ENCODE data around the gene SCRT2.
A peak's percentile ranks its signal among the peaks of the same experiment; 100 is the strongest.

Gene SCRT2

DNA sequence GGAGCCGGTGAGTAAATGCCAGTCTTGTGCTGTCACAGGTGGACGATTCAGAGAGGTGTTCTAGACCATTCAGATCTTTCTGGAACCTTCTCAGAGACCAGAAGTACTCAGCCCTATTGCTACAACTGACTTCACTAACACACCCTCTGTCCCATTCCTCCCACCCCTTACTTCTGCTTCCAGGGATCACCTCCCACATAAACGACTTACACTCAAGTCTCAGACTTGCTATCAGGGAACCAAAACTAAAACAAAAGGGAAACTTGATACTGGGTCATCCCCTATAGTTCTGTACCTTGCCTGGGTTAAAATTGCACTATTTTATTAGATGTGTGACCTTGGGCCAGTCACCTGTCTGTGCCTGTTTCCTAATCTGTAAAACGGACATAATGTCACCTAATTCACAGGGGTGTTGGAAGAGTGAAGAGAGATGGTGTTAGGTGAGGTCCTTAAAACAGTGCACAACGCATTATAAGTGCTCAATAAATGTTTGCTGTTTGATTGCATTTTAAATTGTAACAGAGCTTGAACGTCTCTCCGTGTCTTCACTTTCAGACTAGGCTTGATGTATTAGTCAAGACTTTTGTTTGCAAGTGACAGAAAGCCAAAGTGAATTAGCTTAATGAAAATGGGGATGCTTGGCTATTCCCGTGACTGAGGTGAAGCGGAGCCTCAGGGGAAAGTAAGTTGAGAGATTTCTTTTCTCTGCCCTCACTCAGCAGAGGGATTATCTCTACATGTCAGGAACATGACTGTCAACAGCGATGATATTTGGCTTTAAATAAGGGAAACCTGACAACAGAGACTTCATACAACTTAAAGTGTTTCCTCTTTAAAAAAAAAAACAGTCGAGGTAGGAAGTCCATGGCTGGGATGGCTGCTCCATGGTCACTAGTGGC is 19.6 kb downstream of the SCRT2 start:
- peaks cover 44% of the 10 kb centered on the region for H3K27me3 Mint-ChIP-seq (ENCODE audit: low read depth)
- peak overlapping the region; percentile 44 for H3K27ac Mint-ChIP-seq
- peaks cover 24% of the 10 kb centered on the region for H3K4me1 Mint-ChIP-seq (ENCODE audit: low read depth)
- H3K9me3 Mint-ChIP-seq: no peaks in the 10 kb centered on the region
- no peak overlapping the region for H3K4me3 Mint-ChIP-seq
- no peaks in the 10 kb centered on the region for H3K36me3 Mint-ChIP-seq (ENCODE audit: low read depth)

DNA sequence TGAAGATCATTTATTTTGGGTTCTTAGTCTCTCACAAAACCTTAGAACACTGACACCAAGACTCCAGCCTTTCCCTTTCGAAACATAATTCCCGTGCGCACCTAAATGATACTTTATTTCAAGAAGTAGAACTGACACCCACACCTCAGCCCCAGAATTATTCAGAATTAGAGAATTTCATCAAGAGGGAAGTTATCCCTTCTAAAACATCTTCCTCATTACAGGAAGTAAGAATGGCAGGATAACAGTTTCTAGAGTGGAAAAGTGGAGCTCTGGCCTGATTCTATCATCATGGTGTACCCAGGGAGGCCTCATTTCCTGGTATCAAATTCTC is 21.2 kb downstream of the SCRT2 start:
- Mint-ChIP-seq H3K9me3 (no peaks in the 10 kb centered on the region), H3K27ac (peak overlapping the region; percentile 2), H3K27me3 (ENCODE audit: low read depth) (peaks cover 30% of the 10 kb centered on the region), H3K36me3 (ENCODE audit: low read depth) (peaks cover 7% of the 10 kb centered on the region), H3K4me3 (peak overlapping the region; percentile 84), H3K4me1 (ENCODE audit: low read depth) (peaks cover 27% of the 10 kb centered on the region)

DNA sequence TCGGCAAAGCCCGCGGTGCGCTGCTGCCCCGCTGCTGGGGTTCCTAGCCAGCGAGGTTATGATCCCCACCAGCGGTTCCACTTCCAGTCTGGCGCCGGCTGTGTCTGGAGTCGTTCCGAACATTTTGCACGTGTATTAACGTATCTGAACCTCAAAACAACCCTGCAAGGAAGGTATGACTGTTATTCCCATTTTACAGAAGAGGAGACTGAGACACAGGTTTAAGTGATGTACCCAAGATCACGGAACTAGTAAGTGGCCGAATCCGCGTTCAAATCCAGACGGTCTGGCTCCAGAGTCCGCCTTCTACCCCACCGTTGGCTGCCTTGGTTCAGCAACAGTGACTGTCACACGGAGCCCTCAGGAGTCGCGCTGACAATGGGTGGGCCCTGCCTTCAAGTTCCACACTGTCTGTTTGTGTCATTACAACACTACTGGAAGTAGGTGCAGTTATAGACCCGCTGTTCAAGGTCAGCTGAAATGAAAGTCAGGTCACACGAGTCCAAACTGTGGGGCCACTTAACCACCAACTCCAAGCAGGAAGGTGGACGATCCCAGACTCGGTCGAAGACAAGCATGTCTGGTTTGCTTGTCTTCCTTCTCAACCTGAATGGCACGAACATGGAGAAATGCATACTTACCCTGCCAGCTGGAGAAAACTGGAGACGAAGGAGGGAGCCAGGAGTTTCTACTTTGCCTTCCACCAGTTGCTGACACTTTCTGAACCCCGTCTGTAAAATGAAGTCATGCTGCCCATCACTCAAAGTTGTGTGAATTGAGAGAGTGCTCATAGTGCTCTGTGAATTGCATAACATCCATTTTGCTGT is 21.8 kb downstream of the SCRT2 start:
- H3K36me3 Mint-ChIP-seq (ENCODE audit: low read depth): peaks cover 10% of the 10 kb centered on the region
- no peaks in the 10 kb centered on the region for H3K9me3 Mint-ChIP-seq
- H3K4me3 Mint-ChIP-seq: peak overlapping the region; percentile 84
- peaks cover 26% of the 10 kb centered on the region for H3K27me3 Mint-ChIP-seq (ENCODE audit: low read depth)
- H3K4me1 Mint-ChIP-seq (ENCODE audit: low read depth): peaks cover 30% of the 10 kb centered on the region
- H3K27ac Mint-ChIP-seq: peak overlapping the region; percentile 77

DNA sequence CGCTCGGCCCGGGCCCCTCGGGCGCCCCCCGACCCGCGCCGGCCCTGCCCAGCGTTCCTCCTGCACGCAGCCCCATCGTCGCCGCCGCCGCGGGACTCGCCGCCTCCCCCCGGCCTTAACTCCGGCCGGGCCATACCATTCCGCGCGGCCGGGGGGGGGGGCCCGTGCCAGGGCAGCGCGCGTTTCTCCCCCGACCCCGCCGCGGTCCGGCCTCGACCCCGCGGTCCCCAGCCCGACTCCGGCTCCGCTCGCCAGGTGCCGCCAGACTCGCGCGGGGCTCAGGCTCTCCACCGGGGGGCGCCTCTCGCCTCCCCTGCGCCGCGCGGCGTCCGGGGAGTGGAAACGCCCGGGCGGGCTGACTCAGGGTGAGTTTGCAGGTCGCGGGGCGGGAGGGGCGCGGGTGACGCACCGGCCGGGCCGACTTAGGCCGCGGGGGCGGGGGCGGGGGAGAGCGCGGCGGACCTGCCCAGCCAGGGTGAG is 22.5 kb downstream of the SCRT2 start, which contains the start of gene SRXN1:
Gene SRXN1 (minus strand): TSS at position 91 of the 480 bp plus-strand sequence. CDS start 15 bp downstream, at position 76.
- peaks cover 30% of the 10 kb centered on the region for H3K4me1 Mint-ChIP-seq (ENCODE audit: low read depth)
- H3K27ac Mint-ChIP-seq: peak within 1 kb of the TSS; percentile 77
- H3K4me3 Mint-ChIP-seq: peak within 1 kb of the TSS; percentile 84
- H3K27me3 Mint-ChIP-seq (ENCODE audit: low read depth): peaks cover 20% of the 10 kb centered on the region
- H3K9me3 Mint-ChIP-seq: no peaks in the 10 kb centered on the region
- peaks cover 17% of the 10 kb centered on the region for H3K36me3 Mint-ChIP-seq (ENCODE audit: low read depth)

DNA sequence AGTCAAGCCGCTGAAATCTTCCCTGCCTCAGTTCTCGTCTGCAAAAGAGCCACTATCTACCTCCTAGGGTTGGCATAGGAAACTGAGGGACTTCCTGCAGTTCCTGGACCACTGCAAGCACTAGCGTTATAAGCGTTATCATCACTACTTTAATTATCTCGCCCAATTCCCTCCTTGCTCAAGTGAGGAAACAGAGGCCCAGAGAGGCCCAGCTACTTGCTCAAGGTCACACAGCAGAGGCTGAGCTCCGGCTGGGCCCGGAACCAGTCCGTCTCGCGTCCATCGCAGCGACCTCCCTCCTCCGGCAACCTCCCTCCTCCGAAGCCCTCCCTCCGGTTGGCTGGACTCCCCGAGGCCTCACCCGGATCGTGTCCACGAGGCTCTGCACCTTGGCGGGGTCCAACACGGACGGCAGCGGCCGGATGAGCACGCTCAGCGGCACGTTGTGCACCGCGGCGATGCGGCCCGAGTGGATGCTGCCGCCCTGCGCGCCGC is 22.9 kb downstream of the SCRT2 start:
- peak overlapping the region; percentile 55 for H3K27ac Mint-ChIP-seq
- H3K9me3 Mint-ChIP-seq: no peaks in the 10 kb centered on the region
- H3K4me3 Mint-ChIP-seq: peak overlapping the region; percentile 70
- H3K4me1 Mint-ChIP-seq (ENCODE audit: low read depth): peaks cover 30% of the 10 kb centered on the region
- H3K27me3 Mint-ChIP-seq (ENCODE audit: low read depth): peaks cover 15% of the 10 kb centered on the region
- peaks cover 21% of the 10 kb centered on the region for H3K36me3 Mint-ChIP-seq (ENCODE audit: low read depth)

DNA sequence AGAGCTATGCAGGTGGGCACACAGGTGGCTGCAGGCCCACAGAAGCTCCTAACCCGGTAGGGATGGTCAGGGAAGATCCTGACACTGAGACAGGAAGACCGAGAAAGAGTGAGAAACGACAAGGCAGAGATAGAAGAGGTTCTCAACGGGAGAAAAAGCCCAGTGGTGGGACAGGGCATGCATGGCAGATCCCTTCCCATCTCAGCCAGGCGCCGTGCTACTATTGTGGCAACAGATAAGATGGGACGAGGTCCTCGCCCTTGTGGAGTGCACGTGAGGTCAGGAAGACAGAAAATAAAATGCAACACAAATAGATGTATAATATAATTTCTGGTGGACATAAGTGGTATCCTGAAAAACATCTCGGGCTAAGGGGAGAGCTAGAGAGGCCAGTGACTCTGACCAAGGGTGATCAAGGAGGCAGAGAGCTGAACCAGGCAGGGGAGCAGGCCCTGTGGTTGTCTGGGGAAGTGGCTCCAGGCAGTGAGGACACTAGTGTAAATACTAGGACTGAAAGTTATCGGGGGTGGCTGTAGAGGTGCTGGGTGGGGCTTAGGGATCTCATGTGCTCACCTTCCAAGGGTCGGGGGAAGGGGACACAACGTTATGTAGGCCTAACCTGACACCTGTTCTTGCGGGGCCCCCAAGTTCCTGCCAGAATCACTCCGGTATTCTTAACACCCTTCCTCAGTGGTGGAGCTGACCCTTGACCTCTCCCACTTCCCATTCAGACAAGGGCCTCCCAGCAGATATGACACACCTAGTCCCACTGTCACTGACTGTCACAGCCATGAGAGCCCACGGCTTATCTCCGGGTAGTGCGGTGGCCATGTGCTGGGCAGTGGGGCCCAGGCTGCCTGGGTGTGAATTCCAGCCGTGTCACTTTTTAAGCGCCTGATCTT is 23.6 kb downstream of the SCRT2 start:
- Mint-ChIP-seq H3K9me3 (no peaks in the 10 kb centered on the region), H3K4me1 (ENCODE audit: low read depth) (peaks cover 30% of the 10 kb centered on the region), H3K27ac (peak overlapping the region; percentile 67), H3K27me3 (ENCODE audit: low read depth) (peaks cover 10% of the 10 kb centered on the region), H3K36me3 (ENCODE audit: low read depth) (peaks cover 25% of the 10 kb centered on the region), H3K4me3 (peak overlapping the region; percentile 70)

DNA sequence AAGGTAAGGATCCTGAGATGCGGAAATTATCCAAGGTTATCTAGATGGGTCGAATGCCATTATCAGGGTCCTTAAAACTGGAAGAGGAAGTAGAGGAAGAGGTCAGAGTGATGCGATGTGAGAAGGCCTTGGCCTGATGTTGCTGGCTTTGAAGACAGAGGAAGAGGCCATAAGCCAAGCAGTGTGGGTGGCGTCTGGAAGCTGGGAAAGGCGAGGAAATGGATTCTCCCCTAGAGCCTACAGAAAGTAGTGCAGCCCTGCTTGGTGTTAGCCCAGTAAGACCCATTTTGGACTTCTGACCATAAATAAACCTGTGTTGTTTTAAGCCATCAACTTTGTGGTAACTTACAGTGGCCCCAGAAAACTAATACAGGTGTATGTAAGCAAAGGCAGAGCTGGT is 24.6 kb downstream of the SCRT2 start:
- no peaks in the 10 kb centered on the region for H3K9me3 Mint-ChIP-seq
- peaks cover 30% of the 10 kb centered on the region for H3K4me1 Mint-ChIP-seq (ENCODE audit: low read depth)
- peak overlapping the region; percentile 70 for H3K4me3 Mint-ChIP-seq
- H3K27ac Mint-ChIP-seq: no peak overlapping the region
- peaks cover 30% of the 10 kb centered on the region for H3K36me3 Mint-ChIP-seq (ENCODE audit: low read depth)
- H3K27me3 Mint-ChIP-seq (ENCODE audit: low read depth): peaks cover 3% of the 10 kb centered on the region

DNA sequence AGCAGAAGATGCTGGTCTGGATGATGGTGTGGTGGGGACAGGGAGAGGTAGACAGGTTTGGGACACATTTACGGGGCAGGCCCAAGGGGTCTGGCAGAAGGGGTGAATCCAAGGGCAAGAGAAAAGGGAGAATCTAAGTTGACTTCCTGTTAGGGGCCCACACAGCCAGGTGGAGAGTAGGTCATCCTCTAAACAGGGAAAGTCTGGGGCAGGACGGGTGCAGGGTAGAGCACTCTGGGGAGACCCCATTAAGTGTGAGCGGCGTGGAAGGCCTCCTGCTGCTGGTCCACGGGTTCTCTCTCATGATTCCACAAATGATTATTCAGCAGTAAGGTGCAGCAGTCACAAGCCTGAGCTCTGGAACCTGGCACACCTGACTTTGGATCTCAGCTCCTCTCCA is 25.3 kb downstream of the SCRT2 start:
- Mint-ChIP-seq H3K9me3 (no peaks in the 10 kb centered on the region), H3K27ac (peak overlapping the region; percentile 19), H3K4me3 (peak overlapping the region; percentile 9), H3K27me3 (ENCODE audit: low read depth) (no peaks in the 10 kb centered on the region), H3K36me3 (ENCODE audit: low read depth) (peaks cover 33% of the 10 kb centered on the region), H3K4me1 (ENCODE audit: low read depth) (peaks cover 33% of the 10 kb centered on the region)

DNA sequence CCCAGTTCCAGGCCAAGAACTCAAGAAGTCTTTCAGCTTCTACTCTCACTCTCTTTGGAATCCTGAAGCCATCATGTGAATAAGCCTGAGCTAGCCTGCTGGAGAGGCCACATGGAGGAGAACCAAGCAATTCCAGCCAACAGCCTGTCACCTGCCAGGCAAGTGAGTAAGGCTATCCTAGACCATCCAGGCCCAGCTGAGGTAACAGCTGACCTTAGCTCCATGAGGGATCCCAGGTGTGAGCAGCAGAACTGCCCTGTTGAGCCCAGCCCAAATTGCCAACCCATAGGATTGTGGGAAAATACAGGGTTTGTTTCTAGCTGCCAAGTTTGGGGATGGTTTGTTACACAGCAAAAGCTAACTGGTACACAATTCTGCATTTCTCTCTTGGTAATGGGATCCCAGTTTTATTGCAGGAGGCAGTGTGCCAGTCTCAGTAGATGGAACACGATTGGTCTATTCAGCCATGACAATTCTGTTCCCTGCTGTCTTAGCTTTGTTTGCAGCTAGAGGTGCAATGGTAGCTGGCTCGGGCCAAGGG is 28.1 kb downstream of the SCRT2 start:
- H3K4me1 Mint-ChIP-seq (ENCODE audit: low read depth): peaks cover 24% of the 10 kb centered on the region
- H3K27ac Mint-ChIP-seq: no peak overlapping the region
- H3K4me3 Mint-ChIP-seq: no peak overlapping the region

DNA sequence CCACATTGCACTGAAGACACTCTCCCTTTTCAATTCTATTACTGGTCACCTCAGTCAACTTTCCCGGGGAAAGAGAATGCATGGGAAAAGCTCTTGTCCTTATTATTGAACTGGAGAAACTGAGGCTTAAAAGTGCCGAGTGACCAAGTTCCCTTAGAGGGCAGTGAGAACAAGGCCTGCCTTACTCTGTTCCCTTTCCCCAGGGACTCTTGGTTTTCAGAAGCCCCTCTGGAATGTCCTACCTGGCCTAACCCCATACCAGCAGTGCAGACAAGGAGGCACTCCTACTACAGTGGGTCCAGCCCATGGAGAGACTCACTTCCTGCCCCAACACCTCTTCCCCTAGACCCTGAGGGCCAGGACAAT is 28.8 kb downstream of the SCRT2 start:
- peaks cover 18% of the 10 kb centered on the region for H3K4me1 Mint-ChIP-seq (ENCODE audit: low read depth)
- H3K36me3 Mint-ChIP-seq (ENCODE audit: low read depth): peaks cover 34% of the 10 kb centered on the region
- H3K27ac Mint-ChIP-seq: no peak overlapping the region
- no peak overlapping the region for H3K4me3 Mint-ChIP-seq
- H3K27me3 Mint-ChIP-seq (ENCODE audit: low read depth): peaks cover 18% of the 10 kb centered on the region
- H3K9me3 Mint-ChIP-seq: no peaks in the 10 kb centered on the region

More for the DNA sequence above, 28.1 kb downstream of the SCRT2 start:
- Mint-ChIP-seq H3K36me3 (ENCODE audit: low read depth) (peaks cover 34% of the 10 kb centered on the region), H3K9me3 (no peaks in the 10 kb centered on the region), H3K27me3 (ENCODE audit: low read depth) (peaks cover 18% of the 10 kb centered on the region)

DNA sequence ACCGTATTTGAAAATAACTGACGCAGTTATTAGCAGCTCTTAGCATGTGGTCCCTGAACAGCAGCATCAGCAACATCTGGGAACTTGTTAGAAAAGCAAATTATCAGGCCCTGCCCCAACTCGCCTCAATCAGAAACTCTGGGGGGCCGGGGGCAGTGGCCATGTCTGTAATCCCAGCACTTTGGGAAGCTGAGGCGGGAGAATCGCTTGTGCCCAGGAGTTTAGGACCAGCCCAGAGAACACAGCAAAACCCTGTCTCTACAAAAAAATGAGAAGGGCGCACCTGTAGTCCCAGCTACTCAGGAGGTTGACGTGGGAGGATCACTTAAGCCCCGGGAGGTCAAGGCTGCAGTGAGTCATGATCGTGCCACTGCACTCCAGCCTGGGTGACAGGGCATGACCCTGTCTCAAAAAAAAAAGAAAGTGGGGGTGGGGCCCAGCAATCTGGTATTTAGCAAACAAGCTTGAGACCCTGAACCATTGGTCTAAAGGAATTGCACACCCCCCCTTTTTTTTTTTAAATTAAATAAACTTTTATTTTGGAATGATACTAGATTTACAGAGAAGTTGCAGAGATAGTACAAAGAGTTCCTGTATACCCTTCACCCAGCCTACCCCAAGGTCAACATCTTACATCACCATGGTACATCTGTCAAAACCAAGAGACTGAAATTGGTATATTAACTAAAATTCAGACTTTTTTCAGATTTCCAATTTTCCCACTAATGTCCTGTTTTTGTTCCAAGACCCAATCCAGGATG is 29.3 kb downstream of the SCRT2 start:
- no peaks in the 10 kb centered on the region for H3K9me3 Mint-ChIP-seq
- peaks cover 22% of the 10 kb centered on the region for H3K27me3 Mint-ChIP-seq (ENCODE audit: low read depth)
- peaks cover 14% of the 10 kb centered on the region for H3K4me1 Mint-ChIP-seq (ENCODE audit: low read depth)
- no peak overlapping the region for H3K27ac Mint-ChIP-seq
- peaks cover 34% of the 10 kb centered on the region for H3K36me3 Mint-ChIP-seq (ENCODE audit: low read depth)
- no peak overlapping the region for H3K4me3 Mint-ChIP-seq

DNA sequence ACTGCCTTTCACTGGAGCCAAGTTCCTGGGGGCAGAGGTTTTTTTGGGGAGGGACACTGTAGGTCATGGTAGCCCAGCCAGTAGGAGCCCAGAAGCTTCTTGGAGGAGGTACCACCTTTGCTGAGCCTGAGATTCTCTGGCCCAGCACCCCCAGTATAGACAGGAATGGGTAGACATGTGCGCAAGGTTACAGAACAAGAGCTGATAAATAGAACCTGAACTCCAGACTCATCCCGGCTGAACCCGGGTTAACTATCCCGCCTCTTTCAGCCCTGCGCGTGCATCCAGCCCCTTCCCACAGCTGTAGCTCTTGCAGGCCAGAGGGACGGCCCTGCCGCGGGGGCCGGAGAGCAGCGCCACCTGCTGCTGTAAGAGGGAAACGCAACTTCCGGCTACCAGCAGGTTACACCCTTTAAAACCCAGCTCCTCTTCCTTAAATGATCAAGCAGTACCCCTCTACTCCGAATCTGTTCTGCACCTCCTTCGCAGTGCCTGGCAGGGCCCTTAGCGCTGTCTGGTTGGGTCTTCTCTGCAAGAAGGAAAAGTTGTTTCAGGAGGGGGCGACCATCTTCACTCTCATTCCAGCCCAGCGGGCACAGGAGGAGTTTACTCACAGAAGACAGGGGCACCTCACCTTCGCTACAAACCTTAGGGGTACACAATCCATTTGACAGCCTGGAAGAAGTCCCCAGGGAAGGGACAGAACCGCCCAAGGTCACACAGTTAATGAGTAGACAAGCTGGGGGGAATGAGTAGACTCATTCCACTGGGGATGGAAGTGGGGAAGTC is 30.1 kb downstream of the SCRT2 start:
- H3K27me3 Mint-ChIP-seq (ENCODE audit: low read depth): peaks cover 28% of the 10 kb centered on the region
- no peak overlapping the region for H3K4me3 Mint-ChIP-seq
- no peaks in the 10 kb centered on the region for H3K9me3 Mint-ChIP-seq
- H3K27ac Mint-ChIP-seq: no peak overlapping the region
- H3K4me1 Mint-ChIP-seq (ENCODE audit: low read depth): peaks cover 15% of the 10 kb centered on the region
- peaks cover 34% of the 10 kb centered on the region for H3K36me3 Mint-ChIP-seq (ENCODE audit: low read depth)
